Activated naive CD4-positive, alpha-beta T cell treated with Interleukin-2 at 50 U/mL for 16 hours (primary cell): ENCODE results near the gene PTGFRN.
"Not testable (repeated sequence)": the region's sequence is repeated elsewhere in the genome, so short reads cannot be mapped to it uniquely, and the experiment has no call there.

Experiments
- DNase-seq: peaks from one replicate; pipeline ENCODE4 v3.0.0-alpha.2; 2020

The PTGFRN gene

DNA sequence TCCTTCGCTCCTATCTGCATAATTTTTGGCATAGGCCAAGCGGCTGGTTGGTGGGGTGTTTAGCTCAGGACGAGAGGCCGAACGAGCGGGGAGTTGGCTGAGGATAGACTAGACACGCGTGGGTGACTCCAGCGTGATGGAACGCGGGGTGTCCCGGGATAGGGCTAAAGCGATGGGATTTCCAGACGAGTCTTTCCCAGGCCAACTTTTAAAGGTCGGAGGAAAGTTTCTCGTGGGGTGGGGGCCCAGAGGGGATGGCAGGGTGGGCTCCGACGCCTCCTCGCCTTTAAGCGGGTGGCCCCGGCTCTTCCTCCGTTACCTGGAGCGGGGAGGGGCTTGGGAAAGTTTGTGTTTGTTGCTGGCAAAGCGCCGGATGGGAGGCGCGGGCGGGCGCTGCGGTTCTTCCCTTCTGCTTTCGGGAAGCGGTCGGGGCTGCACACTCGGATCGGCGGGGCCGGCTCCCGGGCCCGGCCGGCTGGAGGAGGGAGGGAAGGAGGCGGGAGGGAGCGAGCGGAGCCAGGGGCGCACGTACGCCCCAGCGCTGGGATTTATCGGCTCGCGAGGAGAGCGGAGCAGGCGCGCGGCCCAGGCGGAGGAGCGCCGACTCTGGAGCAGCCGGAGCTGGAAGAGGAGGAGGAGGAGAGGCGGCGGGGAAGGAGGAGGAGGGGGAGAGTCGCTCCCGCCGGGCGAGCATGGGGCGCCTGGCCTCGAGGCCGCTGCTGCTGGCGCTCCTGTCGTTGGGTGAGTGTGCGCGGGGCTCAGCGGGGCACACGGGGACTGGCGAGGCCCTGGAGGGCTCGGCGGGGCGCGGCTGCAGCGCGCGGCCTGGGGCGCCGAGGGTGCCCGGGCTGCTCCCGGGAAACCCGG is at the start of gene PTGFRN:
Gene PTGFRN, plus strand, starts transcription at position 405 of the 867 bp plus-strand sequence. Its CDS starts 288 bp downstream, at position 693.
- peak; percentile 26 for DNase-seq

DNA sequence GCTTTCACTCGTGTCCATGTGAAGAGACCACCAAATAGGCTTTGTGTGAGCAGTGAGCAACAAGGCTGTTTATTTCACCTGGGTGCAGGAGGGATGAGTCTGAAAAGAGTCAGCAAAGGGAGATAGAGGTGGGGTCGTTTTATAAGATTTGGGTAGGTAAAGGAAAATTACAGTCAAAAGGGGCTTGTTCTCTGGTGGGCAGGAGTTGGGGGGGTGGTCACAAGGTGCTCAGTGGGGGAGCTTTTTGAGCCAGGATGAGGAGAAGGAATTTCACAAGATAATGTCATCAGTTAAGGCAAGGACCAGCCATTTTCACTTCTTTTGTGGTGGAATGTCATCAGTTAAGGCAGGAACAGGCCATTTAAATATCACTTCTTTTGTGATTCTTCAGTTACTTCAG is 49.5 kb upstream of the PTGFRN start:
- not testable (repeated sequence) for DNase-seq

DNA sequence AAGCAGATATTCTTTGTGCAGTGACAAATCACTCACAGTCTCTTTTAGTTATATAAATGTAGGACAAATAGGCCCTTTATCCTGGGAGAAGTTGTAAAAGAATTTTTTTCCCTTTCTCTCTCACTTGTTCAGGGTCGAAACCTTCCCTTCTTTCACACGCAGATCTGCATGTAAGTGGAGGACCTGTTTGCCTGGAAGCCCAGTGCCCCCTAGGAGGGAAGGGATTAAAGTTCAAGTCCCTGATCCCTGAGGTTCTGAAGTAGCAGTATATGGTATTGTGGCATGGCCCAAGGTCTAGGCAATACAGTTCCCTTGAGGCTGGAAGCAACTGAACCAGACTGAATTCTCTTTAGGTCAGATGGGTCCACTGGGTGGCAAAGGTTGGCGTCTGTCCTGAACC is 48.6 kb upstream of the PTGFRN start:
- DNase-seq = no peak

DNA sequence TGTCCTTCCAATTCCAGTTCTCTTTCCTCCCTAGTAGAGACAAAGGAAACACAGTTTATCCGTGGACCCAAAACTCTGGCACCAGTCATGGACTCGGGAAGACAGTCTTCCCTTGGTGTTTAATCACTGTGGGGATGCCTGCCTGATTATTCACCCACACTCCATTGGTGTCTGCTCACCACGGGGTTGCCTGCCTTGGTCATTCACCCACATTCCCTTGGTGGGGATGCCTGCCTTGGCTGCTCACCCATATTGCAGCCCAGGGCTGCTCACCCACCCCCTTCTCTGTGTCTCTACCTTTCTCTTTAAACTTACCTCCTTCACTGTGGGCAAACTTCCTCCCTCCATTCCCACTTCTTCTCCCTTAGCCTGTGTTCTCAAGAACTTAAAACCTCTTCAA is 46.7 kb upstream of the PTGFRN start:
- not testable (repeated sequence) for DNase-seq

DNA sequence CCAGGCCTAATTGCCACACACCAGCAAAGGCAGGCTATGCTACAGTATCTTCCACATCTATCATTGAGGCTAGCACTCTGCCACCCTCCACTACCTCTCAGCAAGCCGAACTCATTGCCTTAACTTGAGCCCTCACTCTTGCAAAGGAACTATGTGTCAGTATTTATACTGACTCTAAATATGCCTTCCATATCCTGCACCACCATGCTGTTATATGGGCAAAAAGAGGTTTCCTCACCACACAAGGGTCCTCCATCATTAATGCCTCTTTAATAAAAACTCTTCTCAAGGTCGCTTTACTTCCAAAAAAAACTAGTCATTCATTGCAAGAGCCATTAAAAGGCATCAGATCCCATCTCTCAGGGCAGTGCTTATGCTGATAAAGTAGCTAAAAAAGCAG is 43.2 kb upstream of the PTGFRN start:
- not testable (repeated sequence) for DNase-seq

DNA sequence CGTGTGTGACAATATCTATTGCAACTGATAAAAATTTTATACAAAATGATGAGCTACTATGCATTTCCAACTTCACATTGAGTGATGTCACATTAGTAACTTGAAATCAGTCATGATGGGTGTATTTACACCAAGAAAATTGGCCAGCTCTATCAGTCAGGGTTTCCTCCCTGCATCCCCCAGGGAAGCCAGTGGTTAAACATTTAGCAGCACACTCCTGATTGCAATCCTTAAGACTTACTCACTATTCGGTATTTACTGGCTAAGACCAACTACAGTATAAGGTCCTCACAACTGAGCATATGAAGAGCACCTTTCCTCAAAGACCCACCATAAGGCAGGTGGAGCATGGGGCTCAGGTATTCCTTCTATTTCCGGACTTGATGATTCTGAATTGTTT is 41.3 kb upstream of the PTGFRN start:
- no peak for DNase-seq

DNA sequence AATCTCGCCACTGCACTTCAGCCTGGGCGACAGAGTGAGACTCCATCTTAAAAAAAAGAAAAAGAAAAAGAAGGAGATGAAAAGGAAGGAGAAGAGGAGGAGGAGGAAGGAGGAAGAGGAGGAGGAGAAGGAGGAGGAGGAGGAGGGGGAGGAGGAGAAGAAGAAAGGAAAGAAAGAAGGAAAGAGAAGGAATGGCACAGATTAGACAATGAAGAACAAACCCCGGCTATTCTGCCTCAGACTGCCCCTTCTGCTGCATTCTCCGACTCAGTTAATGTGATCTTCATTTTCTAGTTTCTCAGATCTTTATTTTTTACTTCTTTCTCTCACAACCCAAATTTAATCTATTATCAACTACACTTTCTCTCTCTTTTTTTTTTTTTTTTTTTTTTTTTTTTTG is 40.1 kb upstream of the PTGFRN start:
- DNase-seq = no peak

DNA sequence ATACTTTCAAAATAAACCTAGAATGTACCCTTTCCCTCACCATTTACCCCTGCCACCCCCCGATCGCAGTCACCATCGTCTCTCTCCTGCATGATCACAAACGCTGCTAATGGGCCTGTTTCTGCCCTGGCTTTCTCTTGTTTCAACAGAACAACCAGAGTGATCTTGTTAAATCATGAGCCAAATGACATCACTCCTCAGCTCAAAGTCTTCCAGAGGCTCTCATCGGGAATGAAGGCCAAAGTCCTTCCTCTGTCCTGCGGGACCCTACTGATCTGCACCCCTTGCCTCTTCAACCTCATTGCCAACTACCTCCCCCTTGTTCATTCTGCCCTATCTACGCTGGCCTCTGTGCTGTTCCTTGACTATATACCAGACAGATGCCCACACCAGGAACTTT is 39.4 kb upstream of the PTGFRN start:
- DNase-seq = no peak

DNA sequence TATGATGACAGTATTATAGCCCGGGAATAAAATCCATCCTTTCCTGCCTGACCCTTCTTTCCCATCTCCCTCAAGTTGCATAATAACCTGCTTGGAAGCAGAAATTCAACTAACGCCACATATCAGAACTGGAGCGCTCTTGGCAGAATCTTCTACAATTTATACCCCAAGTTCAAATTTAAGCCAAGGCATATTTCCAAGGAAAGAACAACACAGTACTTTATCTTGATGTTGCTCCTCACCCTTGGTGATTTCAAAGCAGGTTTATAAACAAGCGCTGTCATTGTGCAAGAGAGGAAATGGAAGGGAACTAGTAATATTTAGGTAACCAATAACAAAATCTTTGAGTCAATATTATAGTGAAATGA is 38.0 kb upstream of the PTGFRN start:
- DNase-seq = no peak

DNA sequence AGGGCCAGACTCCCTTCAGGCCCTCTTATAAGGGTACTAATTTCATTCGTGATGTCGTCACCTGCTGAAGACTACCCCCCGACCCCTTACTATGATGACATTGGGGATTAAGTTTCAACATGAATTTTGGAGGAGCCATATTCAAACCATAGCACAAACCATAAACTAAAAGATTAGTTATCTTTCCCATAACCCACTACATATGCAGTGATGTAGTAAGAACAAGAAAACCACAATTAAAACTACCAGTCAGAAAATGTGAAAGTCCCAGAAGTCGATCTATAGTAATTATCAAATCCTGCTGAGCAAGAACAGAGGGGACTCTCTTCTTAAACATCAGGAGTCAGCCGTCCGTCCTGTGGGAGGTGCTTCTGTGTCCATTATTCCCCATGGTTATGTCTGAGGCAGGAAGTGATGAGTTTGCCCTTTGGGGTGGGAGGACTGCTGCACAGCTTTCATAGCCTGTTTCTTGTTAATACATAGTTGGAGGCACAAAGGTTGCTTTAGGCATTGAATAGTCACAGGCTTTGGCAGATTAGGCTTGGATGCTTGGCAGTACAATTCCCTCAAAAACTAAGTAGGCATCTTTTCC is 35.9 kb upstream of the PTGFRN start:
- DNase-seq = peak; percentile 22

DNA sequence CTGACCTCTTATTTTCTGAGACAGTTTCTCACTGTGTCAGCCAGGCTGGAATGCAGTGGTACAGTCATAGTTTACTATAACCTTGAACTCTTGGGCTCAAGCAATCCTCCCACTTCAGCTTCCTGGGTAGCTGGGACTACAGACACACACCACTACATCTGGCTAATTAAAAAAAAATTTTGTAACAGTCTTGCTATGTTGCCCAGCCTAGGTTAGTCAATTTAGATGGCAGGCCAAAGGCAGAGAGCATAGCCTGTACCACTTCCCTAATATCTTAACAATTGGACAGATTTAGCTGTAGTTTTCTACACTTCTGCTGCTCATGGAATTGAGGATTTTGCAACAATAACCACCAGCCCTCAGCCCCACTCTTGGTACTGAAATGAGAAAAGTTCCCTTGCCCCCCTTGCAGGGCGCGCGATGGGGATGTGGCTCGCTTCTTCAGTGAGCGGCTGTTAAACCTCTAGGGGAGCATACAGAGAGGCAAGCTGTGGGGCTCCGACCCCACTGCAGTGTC is 34.9 kb upstream of the PTGFRN start:
- no peak for DNase-seq

DNA sequence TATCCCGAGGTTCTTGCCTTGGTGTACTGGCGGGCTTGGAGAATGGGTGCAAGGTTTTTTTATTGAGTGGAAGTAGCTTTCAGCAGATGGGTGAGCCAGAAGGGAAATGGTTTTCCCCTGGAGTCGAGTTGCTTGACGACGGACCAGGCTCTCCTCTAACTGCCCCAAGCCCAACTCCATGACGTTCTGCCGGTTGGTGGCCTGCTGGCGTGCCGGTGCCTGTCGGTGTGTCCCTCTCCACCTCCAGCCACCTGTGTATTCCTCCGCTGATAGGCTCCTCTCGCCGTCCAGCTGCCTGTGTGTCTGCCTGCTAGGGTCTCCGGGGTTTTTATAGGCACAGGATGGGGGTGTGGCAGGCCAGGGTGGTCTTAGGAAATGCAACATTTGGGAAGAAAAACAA is 34.3 kb upstream of the PTGFRN start:
- no peak for DNase-seq

DNA sequence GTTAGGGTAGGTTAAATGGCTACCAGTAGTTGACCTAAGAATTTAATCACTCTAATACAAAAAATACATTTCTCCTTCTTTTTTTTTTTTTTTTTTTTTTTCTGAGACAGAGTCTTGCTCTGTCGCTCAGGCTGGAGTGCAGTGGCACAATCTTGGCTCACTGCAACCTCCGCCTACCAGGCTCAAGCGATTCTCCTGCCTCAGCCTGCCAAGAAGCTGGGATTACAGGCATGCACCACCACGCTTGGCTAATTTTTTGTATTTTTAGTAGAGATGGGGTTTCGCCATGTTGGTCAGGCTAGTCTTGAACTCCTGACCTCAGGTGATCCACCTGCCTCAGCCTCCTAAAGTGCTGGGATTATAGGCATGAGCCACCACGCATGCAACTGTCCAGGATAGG is 33.8 kb upstream of the PTGFRN start:
- not testable (repeated sequence) for DNase-seq

DNA sequence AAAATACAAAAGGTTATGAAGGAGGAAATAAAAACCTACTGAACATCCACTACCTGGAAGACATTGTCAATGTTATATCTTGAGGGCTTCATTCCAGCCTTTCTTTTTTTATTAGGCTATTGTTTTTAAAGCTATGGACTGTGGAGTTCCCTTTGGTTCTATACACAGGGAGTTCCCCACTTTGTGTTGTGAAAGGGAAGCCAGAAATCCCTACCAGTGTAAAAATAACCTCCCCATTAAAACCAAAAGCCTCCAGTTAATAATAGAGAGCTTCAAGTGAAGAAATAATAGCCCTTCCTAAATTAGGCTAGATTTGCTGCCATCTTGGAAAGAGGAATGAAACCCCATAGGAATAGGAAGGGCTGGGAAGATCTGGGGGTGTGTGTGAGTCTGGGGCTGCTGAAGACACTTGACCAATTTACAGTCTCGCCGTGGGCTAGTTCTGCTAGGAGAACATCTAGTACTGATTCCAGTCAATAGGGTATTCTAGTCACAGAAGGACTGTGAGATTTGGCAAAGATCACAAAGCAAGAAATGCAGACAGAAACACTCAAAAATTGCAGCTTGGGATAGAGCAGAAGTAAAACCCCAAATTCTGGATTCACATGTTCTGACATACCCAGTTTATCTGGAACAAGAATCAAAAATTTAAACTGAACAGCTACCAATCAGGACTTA is 32.4 kb upstream of the PTGFRN start:
- DNase-seq = no peak

DNA sequence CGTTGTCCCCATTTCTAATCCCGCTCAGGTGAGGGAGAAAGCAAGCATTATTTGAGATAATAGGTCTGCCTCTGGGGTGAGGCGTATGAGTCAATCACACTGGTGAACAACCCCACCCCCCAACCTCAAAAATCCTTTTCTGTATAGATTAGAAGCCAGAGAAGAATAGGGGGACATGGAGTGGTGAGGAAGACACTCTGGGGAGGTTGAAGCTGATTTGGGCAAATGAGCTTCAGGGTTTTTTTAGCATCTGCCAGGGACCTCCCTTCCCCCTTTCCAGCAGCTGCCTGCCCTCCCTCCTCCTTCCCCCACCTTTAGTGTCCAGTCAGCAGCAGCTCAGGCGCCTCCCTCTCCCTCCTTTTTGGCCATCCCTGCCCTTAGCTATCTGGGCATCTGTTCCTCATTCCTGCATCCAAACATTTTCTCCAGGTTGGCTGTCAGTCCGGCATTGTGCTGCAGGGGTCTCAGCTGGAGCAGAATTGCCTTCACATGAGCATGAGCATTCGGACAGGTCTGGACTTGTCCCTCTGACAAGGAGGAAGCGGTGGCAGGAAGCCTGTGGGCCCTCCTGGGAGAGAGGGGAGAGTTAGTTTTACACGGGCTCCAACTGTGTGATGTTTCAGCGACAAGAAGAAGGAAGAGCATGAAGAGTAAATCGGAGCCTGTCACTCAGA is 30.8 kb upstream of the PTGFRN start:
- DNase-seq = peak; percentile 14

DNA sequence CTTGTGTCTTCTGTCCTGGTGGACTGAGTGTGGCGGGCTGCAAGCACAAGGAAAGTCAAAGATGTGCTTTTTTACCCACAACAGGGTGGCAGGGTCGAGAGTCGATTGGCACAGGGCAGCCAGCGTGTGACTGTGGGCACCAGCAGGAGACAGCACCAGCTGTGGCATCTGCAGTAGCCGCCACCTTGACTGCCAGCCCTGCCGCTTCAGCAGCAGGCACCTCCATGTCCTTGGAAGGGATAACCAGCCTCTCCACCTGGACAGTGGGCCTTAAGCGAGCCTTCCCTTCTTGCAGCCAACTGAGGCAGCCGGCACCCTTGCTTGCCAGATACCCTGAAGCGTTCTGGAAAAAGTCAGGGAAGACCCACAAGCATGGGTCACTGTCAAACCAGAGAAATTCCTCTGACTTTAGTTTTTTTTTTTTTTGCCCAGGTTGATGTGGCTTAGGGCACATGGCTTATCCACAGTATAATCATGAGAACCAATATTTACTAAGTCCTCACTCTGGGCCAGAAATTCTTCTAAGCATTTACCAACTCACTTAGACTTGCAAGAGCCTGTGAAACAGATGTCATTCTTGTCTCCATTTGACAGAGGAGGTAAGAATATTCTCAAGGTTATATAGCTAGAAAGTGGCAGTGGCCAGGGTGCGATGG is 30.1 kb upstream of the PTGFRN start:
- DNase-seq = no peak

DNA sequence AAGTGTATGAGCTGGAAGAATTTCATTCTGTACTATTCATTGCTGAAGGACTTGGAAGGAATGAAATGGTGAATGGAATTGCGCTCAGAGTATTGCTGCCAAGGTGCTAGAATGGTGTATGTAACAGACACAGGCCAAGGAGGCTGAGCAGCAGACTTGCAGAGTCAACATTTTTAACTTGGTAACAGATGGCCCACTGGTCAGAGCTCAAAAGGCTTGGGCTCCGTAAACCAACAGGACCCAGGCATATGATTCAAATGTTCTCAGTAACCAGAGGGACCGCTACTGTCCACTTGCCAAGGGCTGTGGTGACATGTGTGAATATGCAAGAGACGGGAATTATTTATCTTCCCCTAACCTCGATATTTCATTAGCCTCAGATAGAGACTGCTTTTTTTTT is 28.8 kb upstream of the PTGFRN start:
- no peak for DNase-seq

DNA sequence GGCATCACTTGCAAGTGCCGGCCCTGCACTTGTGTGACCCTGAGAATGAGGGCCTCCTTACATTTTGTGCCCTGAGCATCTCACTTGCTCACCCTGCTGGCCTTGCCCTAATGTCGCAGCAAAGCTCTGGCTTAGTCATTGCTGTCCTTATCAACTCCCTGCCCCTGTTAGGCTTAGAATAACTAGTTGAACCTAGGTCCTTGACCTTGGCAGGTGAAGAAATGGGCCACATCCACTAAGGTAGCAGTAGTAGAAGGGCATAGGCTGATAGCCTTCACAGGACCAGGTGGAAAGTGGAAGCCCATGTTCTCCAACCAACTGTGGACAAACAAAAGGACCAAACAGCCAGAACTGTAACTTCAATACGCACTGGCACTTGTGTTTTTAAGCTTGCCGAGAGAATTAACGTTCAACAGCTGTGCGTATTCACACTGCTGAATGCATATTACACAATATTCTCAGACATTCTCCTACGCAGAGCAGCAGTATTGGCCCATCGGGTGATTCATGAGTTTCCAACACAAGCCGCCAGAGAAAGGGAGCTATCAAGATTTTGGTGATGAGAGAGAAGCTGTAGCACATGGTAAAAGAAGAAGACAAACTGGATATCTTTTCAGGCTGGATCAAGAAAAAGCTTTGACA is 27.7 kb upstream of the PTGFRN start:
- peak; percentile 44 for DNase-seq

DNA sequence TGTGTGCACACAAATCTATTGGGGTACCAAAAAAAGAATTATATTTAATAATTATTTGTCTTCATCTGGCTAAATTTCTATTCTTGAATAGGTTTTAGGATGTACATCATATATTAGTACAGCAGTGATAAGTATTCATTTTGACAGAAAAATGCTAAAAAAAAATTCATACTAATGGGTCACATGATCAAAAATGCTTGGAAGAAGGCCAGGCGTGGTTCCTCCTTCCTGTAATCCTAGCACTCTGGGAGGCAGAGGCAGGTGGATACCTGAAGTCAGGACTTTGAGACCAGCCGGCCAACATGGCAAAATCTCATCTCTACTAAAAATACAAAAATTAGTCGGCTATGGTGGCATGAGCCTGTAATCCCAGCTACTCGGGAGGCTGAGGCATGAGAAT is 26.9 kb upstream of the PTGFRN start:
- DNase-seq = no peak

DNA sequence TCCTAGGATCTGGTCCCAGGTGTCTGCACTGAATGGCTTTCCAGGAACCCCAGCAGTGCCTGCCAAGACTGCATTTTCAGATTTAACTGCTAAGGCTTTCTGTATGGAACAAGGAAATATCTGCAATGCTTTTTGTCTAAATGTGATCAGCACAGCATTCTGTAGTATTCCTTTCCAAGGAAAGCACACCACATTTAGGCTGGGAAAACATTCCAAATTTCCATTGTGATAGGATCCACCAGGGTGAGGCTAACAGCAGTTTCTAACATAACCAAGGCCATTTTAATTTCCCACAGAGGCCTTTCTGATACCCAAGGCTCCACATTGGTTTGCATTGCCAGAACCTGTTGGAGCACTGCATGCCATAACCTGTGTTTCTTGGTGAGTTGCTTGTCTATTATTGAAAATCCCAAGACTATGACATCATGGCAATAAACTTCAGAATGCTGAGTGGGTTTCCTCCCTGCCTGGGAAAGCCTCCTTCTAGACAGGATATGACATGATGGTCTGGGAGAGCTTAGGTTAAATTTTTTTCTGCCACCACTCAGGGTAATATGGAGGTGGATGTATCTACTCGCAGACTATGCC is 23.3 kb upstream of the PTGFRN start:
- no peak for DNase-seq

DNA sequence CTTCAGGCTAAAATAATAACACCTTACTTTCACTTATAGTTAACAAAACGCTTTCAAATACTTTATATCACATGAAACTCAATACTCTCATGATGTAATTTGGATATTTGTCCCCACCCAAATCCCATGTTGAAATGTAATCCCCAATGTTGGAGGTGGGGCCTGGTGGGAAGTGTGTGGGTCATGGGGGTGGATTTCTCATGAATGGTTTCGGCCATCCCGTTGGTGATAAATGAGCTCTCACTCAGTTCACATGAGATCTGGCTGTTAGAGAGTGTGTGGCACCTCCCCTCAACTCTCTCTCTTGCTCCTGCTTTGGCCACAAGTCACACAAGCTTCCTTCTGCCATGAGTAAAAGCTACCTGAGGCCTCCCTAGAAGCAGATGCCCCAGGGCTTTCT is 22.5 kb upstream of the PTGFRN start:
- no peak for DNase-seq

DNA sequence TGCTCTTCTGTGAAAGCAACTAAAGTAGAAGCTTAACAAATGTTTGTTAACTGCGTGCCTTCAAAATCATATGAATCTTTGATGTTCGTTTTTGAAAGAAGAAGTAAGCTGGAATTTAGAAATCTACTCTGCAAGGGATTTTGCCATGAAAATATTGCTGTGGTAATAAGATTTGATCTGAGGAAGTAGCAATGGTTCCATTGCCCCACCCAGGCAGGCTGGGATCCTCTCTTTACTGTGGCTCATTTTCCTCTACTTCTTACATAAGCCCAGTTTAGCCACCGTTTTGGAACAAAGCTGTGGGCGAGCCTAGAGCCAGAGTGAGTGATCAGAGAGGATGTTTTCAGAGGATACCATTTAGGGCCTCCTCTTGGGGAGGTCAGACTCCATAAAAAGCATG is 20.3 kb upstream of the PTGFRN start:
- DNase-seq = no peak
